Nephron progenitor cell (in vitro differentiated cells): ENCODE measurements around the gene CNOT6.

Experiments
- DNase-seq: peaks from one replicate; pipeline ENCODE4 v3.0.0; 2021
- H3K27ac Mint-ChIP-seq: 2 replicates; pipeline ENCODE4 v1.8.0; 2021; ENCODE audit warnings: mild to moderate bottlenecking, moderate library complexity, mixed read lengths
- H3K27me3 Mint-ChIP-seq: 2 replicates; pipeline ENCODE4 v1.8.0; 2021; ENCODE audit warnings: mild to moderate bottlenecking, low read depth, mixed read lengths; ENCODE audit not compliant: poor library complexity
- H3K36me3 Mint-ChIP-seq: 2 replicates; pipeline ENCODE4 v1.8.0; 2021; ENCODE audit warnings: low read depth, mixed read lengths
- H3K4me1 Mint-ChIP-seq: 2 replicates; pipeline ENCODE4 v1.8.0; 2021; ENCODE audit warnings: mixed read lengths
- H3K4me3 Mint-ChIP-seq: 2 replicates; pipeline ENCODE4 v1.8.0; 2021; ENCODE audit warnings: mild to moderate bottlenecking, moderate library complexity, mixed read lengths
- H3K9me3 Mint-ChIP-seq: 2 replicates; pipeline ENCODE4 v1.8.0; 2021; ENCODE audit warnings: mild to moderate bottlenecking, moderate library complexity, mixed read lengths
- TF ChIP-seq, protein P1 (sequence below): fragments of 200-600 bp; sonication (generic); IDR thresholded peaks from 2 replicates; pipeline ENCODE4 v1.5.0; 2021; ENCODE audit warnings: antibody characterized with exemption

Gene CNOT6

DNA sequence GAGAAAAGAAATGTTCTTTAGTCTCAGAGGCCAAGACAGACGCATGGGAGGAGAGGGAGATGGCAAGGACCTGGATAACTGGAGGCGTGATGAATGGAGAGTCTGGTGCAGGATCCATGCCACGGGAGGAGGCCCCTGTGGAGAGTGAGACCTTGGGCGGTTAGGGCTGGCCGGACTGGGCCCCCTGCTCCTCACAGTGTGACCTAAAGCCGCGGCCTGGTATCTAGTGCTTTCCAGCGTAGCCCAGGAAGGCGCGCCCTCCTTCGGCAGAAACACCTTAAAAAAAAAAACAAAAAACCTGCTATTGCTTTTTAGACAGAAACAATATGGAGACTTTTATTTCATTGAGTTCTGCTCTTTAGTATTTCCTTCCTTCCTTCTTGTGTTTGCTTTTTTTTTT, 64.1 kb downstream of the CNOT6 start:
- TF ChIP-seq, protein P1, sequence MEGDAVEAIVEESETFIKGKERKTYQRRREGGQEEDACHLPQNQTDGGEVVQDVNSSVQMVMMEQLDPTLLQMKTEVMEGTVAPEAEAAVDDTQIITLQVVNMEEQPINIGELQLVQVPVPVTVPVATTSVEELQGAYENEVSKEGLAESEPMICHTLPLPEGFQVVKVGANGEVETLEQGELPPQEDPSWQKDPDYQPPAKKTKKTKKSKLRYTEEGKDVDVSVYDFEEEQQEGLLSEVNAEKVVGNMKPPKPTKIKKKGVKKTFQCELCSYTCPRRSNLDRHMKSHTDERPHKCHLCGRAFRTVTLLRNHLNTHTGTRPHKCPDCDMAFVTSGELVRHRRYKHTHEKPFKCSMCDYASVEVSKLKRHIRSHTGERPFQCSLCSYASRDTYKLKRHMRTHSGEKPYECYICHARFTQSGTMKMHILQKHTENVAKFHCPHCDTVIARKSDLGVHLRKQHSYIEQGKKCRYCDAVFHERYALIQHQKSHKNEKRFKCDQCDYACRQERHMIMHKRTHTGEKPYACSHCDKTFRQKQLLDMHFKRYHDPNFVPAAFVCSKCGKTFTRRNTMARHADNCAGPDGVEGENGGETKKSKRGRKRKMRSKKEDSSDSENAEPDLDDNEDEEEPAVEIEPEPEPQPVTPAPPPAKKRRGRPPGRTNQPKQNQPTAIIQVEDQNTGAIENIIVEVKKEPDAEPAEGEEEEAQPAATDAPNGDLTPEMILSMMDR = no peak
- no peak for DNase-seq
- Mint-ChIP-seq H3K4me3 (no peak overlapping the region), H3K27me3 (no peaks in the 10 kb centered on the region), H3K27ac (peak overlapping the region; percentile 90), H3K36me3 (peaks cover 91% of the 10 kb centered on the region), H3K9me3 (peaks cover 6% of the 10 kb centered on the region), H3K4me1 (peaks cover 6% of the 10 kb centered on the region)

DNA sequence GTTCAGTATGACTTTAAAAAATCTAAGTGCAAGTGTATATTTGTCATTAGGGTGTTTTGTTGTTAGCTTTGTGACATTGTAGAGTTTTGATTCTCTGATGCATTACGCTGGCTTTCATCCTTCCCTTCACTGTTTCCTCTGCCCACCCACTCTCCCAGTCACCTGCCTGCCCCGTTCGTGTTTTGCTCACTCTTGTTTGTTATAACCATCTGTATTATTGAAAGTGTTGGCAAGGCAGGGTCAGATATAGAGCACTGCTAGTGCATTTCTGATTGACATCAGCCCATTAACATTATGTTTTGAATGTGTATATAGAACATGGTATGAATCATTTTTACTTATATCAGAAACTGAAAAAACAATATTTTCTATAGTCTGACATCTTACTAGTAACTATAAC, 69.8 kb downstream of the CNOT6 start:
- Mint-ChIP-seq H3K4me1 (no peaks in the 10 kb centered on the region), H3K27ac (peak overlapping the region; percentile 1), H3K27me3 (no peaks in the 10 kb centered on the region), H3K9me3 (peaks cover 6% of the 10 kb centered on the region), H3K36me3 (peaks cover 92% of the 10 kb centered on the region), H3K4me3 (no peak overlapping the region)
- no peak for DNase-seq
- TF ChIP-seq, protein P1 = no peak

DNA sequence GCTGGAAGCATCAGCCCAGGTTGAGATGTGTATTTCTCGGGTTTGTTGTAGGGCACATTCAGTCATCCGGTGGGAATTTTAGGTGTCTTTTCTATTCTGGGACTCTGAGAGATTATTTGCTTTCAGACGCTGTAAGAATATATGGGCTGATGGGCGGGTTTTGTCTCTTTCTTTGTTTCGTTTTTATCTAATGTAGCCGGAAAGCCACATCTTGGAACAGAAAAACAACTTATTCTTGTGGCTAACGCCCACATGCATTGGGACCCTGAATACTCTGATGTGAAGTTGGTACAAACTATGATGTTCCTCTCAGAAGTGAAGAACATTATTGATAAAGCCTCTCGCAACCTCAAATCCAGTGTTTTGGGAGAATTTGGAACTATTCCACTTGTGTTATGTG, 74.7 kb downstream of the CNOT6 start:
- H3K9me3 Mint-ChIP-seq = no peaks in the 10 kb centered on the region
- H3K36me3 Mint-ChIP-seq = peaks cover 87% of the 10 kb centered on the region
- H3K4me3 Mint-ChIP-seq = no peak overlapping the region
- H3K4me1 Mint-ChIP-seq = no peaks in the 10 kb centered on the region
- H3K27ac Mint-ChIP-seq = no peak overlapping the region
- TF ChIP-seq, protein P1 = no peak
- no peak for DNase-seq
- H3K27me3 Mint-ChIP-seq = no peaks in the 10 kb centered on the region

DNA sequence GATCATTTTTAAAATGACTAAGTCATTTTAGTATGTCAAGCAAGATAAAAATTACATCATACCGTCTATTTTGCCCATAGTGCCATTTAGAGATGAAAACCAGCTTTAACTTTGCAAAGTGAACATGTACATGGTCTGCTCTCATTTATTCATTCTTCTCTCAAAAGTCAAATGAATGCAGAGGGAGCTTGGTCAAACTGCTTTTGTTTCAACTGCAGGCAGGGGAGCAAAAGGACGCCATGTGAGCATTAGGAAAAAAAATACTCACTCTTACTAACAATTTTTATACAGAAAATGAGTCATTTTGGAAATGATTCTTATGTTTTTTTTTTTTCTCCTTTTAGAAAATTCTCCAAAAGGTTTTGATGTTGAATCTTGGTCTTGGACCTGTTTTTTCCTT, 81.4 kb downstream of the CNOT6 start:
- TF ChIP-seq, protein P1 = no peak
- peaks cover 75% of the 10 kb centered on the region for H3K36me3 Mint-ChIP-seq
- peaks cover under 1% of the 10 kb centered on the region for H3K4me1 Mint-ChIP-seq
- H3K9me3 Mint-ChIP-seq = no peaks in the 10 kb centered on the region
- H3K27me3 Mint-ChIP-seq = no peaks in the 10 kb centered on the region
- H3K4me3 Mint-ChIP-seq = no peak overlapping the region
- H3K27ac Mint-ChIP-seq = no peak overlapping the region
- no peak for DNase-seq

DNA sequence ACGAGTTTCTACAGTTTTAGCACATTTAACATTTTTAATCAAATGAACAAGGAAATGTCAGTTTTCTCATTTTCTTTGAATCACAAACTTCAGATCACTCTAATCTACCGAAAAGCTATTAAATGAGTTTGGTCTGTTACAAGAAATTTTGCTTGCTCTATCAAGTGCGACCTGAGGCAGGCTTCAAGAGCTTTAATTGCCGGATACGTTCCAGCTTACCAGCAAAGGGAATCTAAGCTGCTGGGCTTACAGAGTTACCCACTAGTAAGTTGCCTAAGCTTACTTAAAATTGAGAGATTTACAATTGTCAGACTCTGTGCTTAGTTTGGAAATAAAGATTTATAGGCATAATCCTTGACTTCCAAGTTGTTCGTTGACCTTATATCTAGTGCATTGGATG, 86.5 kb downstream of the CNOT6 start:
- H3K27me3 Mint-ChIP-seq = peaks cover 20% of the 10 kb centered on the region
- peaks cover 30% of the 10 kb centered on the region for H3K36me3 Mint-ChIP-seq
- H3K4me3 Mint-ChIP-seq = no peak overlapping the region
- TF ChIP-seq, protein P1 = no peak
- H3K9me3 Mint-ChIP-seq = peaks cover 18% of the 10 kb centered on the region
- peak overlapping the region; percentile 13 for H3K27ac Mint-ChIP-seq
- H3K4me1 Mint-ChIP-seq = peaks cover 13% of the 10 kb centered on the region
- DNase-seq = no peak

DNA sequence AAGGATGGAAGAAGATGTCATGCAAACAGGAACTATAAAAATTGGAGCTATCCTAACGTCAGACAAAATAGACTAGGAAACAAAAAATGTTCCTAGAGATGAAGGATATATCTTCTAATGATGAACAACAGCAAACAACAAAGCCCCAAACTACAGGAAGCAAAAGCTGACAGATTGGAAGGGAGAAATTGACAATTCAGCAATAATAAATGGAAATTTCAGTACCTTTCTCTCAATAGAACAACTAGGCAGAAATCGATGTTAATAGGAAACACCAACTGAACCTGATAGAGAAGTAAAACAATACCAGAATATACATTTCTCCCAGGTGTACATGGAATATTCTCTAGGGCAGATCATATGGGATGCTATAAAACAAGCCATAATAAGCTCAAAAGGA, 89.6 kb downstream of the CNOT6 start:
- TF ChIP-seq, protein P1 = no peak
- Mint-ChIP-seq H3K4me3 (no peak overlapping the region), H3K36me3 (peaks cover 1% of the 10 kb centered on the region), H3K27me3 (peaks cover 48% of the 10 kb centered on the region), H3K9me3 (peaks cover 28% of the 10 kb centered on the region), H3K27ac (no peak overlapping the region), H3K4me1 (peaks cover 22% of the 10 kb centered on the region)
- no peak for DNase-seq
